Measurements from ENCODE around the gene LRRC27.

LRRC27 gene

DNA sequence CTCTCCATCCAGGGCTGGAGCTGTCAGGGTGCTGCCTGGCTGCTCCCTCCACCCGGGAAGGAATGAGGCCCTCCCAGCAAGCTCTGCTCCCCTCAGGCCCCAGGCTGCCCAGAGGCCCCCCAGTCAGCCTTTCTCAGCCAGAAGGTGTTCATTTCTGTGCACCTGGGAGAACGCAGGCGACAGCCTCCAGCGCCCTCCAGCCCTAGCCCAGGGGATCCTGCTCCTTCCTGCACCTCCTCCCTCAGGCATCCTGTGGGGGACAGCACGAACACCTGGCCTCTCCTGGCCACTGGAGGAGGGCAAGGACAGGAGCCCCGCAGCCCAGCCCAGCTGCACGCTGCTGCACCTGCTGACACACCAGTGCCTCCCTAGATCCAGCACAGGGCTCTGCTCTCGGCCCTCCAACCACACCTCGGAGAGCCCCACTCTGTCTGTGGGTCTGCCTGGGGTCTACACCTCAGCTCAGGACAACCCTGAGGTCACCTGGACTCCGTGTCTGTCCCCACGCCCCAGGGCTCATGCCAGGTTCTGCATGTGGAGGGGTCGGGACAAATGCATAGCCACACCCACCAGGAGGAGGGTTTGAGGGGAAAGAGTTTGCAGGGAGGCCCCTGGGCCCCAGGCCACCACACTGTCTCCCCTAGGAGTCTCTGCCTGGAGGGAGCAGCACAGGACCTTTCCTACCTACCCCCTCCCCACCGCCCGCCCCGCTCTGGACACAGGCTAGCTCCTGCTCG, 57.6 kb downstream of the LRRC27 start:
- Mint-ChIP-seq H3K4me1 (peaks cover 21% of the 10 kb centered on the region), H3K27me3 (ENCODE audit: low read depth) (no peaks in the 10 kb centered on the region), H3K4me3 (peak overlapping the region in 1 of 3 experiments; percentile 17), H3K9me3 (peaks cover 3% of the 10 kb centered on the region), H3K36me3 (ENCODE audit: low read depth) (no peaks in the 10 kb centered on the region), H3K27ac (peak overlapping the region in 1 of 3 experiments; percentile 69)
- TF ChIP-seq, protein P1, sequence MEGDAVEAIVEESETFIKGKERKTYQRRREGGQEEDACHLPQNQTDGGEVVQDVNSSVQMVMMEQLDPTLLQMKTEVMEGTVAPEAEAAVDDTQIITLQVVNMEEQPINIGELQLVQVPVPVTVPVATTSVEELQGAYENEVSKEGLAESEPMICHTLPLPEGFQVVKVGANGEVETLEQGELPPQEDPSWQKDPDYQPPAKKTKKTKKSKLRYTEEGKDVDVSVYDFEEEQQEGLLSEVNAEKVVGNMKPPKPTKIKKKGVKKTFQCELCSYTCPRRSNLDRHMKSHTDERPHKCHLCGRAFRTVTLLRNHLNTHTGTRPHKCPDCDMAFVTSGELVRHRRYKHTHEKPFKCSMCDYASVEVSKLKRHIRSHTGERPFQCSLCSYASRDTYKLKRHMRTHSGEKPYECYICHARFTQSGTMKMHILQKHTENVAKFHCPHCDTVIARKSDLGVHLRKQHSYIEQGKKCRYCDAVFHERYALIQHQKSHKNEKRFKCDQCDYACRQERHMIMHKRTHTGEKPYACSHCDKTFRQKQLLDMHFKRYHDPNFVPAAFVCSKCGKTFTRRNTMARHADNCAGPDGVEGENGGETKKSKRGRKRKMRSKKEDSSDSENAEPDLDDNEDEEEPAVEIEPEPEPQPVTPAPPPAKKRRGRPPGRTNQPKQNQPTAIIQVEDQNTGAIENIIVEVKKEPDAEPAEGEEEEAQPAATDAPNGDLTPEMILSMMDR (IDR thresholded peaks at IDR 0.05; ENCODE audit: unreplicated experiment in 3 of 3) = no peak

DNA sequence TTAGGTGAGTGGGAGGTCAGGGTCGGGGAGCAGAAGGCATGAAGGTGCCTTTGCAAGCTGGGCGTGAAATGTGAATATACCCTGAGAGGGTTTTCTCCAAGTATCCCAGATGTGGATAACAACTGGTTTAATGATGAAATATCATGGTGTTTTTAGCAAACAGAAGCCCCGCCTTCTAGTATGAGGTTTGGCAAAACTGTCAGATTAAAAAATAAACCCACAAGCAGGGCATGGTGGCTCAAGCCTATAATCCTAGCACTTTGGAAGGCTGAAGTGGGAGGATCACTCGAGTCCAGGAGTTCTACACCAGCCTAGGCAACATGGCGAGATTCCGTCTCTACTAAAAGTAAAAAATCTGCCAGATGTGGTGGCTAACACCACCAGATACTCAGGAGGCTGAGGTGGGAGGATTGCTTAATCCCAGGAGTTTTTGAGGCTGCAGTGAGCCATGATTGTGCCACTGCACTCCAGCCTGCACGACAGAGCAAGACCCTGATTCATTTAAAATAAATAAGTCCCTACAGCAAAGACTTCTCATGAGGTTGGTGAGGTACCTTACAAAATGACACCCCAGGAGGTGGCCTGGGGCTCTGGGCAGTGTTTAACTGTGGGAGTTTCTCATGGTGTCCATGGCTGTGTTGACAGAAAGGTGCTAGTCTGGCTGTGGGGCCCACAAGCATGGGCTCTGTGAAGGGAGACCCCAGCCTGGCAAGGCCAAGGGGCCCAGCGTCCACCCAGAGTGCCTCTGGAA, 58.4 kb downstream of the LRRC27 start:
- H3K27ac Mint-ChIP-seq = peak overlapping the region; percentile 27 to 69 (median 48)
- H3K4me1 Mint-ChIP-seq = peaks cover 19% of the 10 kb centered on the region
- no peaks in the 10 kb centered on the region for H3K36me3 Mint-ChIP-seq (ENCODE audit: low read depth)
- peaks cover 3% of the 10 kb centered on the region for H3K9me3 Mint-ChIP-seq
- TF ChIP-seq, protein P1 (IDR thresholded peaks at IDR 0.05; ENCODE audit: unreplicated experiment in 3 of 3) = no peak
- H3K4me3 Mint-ChIP-seq = peak overlapping the region in 1 of 3 experiments; percentile 19
- no peaks in the 10 kb centered on the region for H3K27me3 Mint-ChIP-seq (ENCODE audit: low read depth)

DNA sequence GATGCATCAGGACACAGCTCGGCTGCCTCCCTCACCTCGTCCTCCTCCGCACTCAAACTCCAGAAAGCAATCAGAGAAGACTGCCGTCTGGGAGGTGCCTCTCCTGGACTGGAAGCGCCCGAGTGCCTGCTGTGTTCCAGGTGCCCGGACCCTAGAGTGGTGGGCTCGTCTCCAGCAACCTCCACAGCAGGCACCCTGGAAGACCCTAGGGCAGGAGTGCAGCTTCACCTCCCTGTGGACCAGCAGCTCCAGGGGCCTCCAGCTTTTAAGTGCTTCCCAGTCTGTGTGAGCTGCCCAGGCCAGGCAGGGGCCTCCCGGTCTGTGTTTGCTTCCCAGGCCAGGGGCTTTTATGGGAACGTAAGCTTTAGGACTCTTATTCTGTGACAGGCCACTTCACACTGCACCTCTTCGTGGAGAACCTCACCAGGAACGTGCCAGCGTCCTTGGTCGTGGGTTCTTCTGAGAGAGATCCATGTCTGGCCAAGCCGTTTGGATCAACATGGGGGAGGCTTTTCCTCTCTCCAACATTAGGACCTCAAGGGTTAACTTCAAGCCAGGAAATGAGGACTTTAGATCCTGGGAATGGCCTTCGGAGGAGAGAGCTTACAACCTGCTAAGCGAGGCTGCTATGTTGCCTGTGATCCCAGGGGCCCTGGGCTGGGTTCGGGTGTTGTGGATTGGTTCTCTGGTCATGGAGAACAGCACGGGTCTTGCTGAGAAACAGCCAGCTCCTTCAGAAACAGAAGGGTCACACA, 59.1 kb downstream of the LRRC27 start:
- Mint-ChIP-seq H3K4me1 (peaks cover 12% of the 10 kb centered on the region), H3K4me3 (peak overlapping the region in 2 of 3 experiments; percentile 19 to 32), H3K27ac (no peak overlapping the region), H3K36me3 (ENCODE audit: low read depth) (no peaks in the 10 kb centered on the region), H3K27me3 (ENCODE audit: low read depth) (no peaks in the 10 kb centered on the region), H3K9me3 (peaks cover 3% of the 10 kb centered on the region)
- TF ChIP-seq, protein P1 (IDR thresholded peaks at IDR 0.05; ENCODE audit: unreplicated experiment in 3 of 3) = no peak

DNA sequence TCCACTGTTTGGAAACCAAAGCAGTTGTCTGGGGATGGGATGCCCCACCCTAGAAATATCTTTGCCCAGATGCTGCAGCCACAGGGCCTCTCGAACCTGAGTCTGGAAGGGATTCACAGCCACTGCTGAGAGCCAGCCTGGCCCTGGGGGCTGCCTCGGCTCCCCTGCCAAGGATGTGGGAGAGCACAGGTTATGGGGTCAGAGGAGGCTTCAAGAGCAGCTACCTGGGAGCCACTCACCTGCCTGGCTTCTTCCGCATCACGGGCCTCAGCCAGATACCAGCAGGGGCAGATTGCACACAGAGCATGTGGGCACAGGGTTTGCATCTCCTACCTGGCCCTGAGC, 59.7 kb downstream of the LRRC27 start:
- H3K36me3 Mint-ChIP-seq (ENCODE audit: low read depth) = no peaks in the 10 kb centered on the region
- no peaks in the 10 kb centered on the region for H3K27me3 Mint-ChIP-seq (ENCODE audit: low read depth)
- peaks cover 3% of the 10 kb centered on the region for H3K9me3 Mint-ChIP-seq
- H3K4me3 Mint-ChIP-seq = peak overlapping the region in 1 of 3 experiments; percentile 32
- peaks cover 11% of the 10 kb centered on the region for H3K4me1 Mint-ChIP-seq
- TF ChIP-seq, protein P1 (IDR thresholded peaks at IDR 0.05; ENCODE audit: unreplicated experiment in 3 of 3) = no peak
- peak overlapping the region in 2 of 3 experiments; percentile 3 to 10 for H3K27ac Mint-ChIP-seq

DNA sequence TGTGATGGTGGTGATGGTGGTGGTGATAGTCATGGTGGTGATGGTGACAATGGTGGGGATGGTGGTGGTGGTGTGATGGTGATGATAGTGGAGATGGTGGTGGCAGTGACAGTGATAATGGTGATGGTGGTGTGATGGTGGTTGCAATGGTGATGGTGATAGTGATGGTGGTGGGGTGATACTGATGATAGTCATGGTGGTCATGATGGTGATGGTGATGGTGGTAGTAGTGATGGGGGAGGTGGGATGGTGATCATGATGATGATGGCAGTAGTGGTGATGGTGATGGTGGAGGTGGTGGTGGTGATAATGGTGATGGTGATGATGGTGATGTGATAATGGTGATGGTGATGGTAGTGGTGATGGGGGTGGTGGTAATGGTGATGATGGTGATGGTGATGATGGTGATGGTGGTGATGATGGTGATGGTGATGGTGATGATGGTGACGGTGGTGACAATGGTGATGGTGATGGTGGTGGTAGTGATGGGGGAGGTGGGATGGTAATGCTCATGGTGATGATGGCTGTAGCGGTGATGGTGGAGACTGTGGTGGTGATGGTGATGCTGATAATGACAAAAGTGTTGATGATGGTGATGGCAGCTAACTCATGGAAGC, 60.3 kb downstream of the LRRC27 start:
- no peaks in the 10 kb centered on the region for H3K36me3 Mint-ChIP-seq (ENCODE audit: low read depth)
- peak overlapping the region in 2 of 3 experiments; percentile 3 to 10 for H3K27ac Mint-ChIP-seq
- no peaks in the 10 kb centered on the region for H3K27me3 Mint-ChIP-seq (ENCODE audit: low read depth)
- peaks cover 3% of the 10 kb centered on the region for H3K9me3 Mint-ChIP-seq
- H3K4me3 Mint-ChIP-seq = peak overlapping the region in 2 of 3 experiments; percentile 35 to 63
- TF ChIP-seq, protein P1 (IDR thresholded peaks at IDR 0.05; ENCODE audit: unreplicated experiment in 3 of 3) = no peak
- H3K4me1 Mint-ChIP-seq = peaks cover 11% of the 10 kb centered on the region
